BJ (cell line): ENCODE measurements around the gene CHSY3. TPM values are rescaled to one million over a fixed set of nuclear protein-coding genes. Genes with fewer than 3 reads are reported as not detected.

Source experiments
- CTCF ChIA-PET: fragments of 350-600 bp; formaldehyde crosslinking; extraction: SDS; loops from one replicate; lab custom pipeline; 2021; ENCODE audit warnings: antibody characterized with exemption, inconsistent platforms; lab: Yijun Ruan, JAX
- POLR2A ChIA-PET: fragments of 300-600 bp; sonication (Branson Sonifier 250); formaldehyde crosslinking; extraction: SDS; loops from one replicate; lab custom pipeline; 2021; ENCODE audit warnings: antibody characterized with exemption; lab: Charles Lee
- DNase-seq: peaks from one replicate; pipeline ENCODE4 v3.0.0-alpha.2; 2011; ENCODE audit warnings: low read depth
- H3K27me3 ChIP-seq: 2 replicates; pipeline ENCODE4 v1.6.0; 2011; ENCODE audit warnings: low read length; ENCODE audit not compliant: control insufficient read depth, insufficient read depth
- H3K36me3 ChIP-seq: 2 replicates; pipeline ENCODE4 v1.5.1; 2011; ENCODE audit warnings: low read length; ENCODE audit not compliant: control insufficient read depth, insufficient read depth
- H3K4me3 ChIP-seq: 2 replicates; pipeline ENCODE4 v1.5.1; 2011; ENCODE audit warnings: low read depth, mild to moderate bottlenecking, control low read depth, low read length
- CTCF ChIP-seq: IDR thresholded peaks from 2 replicates; pipeline ENCODE4 v1.5.1; 2011; ENCODE audit warnings: low read depth, mild to moderate bottlenecking, control low read depth, inconsistent platforms, low read length, moderate library complexity; ENCODE audit not compliant: insufficient read depth
- polyA plus RNA-seq: library from polyadenylated mRNA; depleted of rRNA; stranded (reverse); fragments of >200 nt; gene quantifications from 2 replicates; pipeline ENCODE4 v1.2.3, GENCODE V29; 2011

The CHSY3 gene
- polyA plus RNA-seq, 1 experiment = 0.91 TPM

- CTCF ChIA-PET = no interaction called here
- H3K36me3 ChIP-seq = no peaks in the 10 kb centered on the region
- no peaks in the 10 kb centered on the region for H3K27me3 ChIP-seq
- DNase-seq = no peak
- no peak for TF ChIP-seq CTCF
- no peak overlapping the region for H3K4me3 ChIP-seq
- POLR2A ChIA-PET = no interaction called here
Measured at GRCh38 chr5:129991780-129992179, 87.5 kb downstream of the CHSY3 start.

- ChIA-PET CTCF (interaction anchor here (1.0 kb wide), 1 partner anchor 12 kb away, joined by 3 read pairs; no protein-coding TSS in a partner anchor), POLR2A (no interaction called here)
- DNase-seq = peak; percentile 65
- Histone ChIP-seq H3K36me3 (no peaks in the 10 kb centered on the region), H3K27me3 (no peaks in the 10 kb centered on the region), H3K4me3 (no peak overlapping the region)
- no peak for TF ChIP-seq CTCF
Measured at GRCh38 chr5:129996896-129997295, 92.6 kb downstream of the CHSY3 start.

DNA sequence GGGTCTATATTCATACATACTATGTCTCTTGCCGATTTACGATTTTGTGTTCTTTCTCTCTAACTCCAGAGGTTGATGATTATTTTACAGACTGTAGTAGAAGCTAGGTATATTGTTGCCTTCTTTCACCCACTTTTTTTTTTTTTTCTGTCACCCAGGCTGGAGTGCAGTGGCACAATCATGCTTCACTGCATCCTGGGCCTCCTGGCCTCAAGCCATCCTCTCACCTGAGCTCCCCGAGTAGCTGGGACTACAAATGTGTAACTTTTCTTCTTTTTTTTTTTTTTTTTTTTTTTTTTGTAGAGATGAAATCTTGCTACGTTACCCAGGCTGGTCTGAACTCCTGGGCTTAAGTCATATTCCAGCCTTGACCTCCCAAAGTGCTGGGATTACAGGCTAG, 96.2 kb downstream of the CHSY3 start:
- H3K27me3 ChIP-seq = no peaks in the 10 kb centered on the region
- CTCF ChIA-PET = no interaction called here
- no peak overlapping the region for H3K4me3 ChIP-seq
- POLR2A ChIA-PET = no interaction called here
- DNase-seq = no peak
- H3K36me3 ChIP-seq = no peaks in the 10 kb centered on the region
- TF ChIP-seq CTCF = no peak

GRCh38 chr5:130002183-130002582, 97.9 kb downstream of the CHSY3 start:
- no peaks in the 10 kb centered on the region for H3K36me3 ChIP-seq
- no peak for TF ChIP-seq CTCF
- ChIA-PET CTCF (no interaction called here), POLR2A (no interaction called here)
- no peak overlapping the region for H3K4me3 ChIP-seq
- DNase-seq = no peak
- no peaks in the 10 kb centered on the region for H3K27me3 ChIP-seq

- DNase-seq = no peak
- no peaks in the 10 kb centered on the region for H3K36me3 ChIP-seq
- TF ChIP-seq CTCF = no peak
- no peaks in the 10 kb centered on the region for H3K27me3 ChIP-seq
- CTCF ChIA-PET = no interaction called here
- no peak overlapping the region for H3K4me3 ChIP-seq
- POLR2A ChIA-PET = no interaction called here
Measured at GRCh38 chr5:130002876-130003275, 98.6 kb downstream of the CHSY3 start.
